DND-41 (cell line): ENCODE data around the gene RGS18.

ENCODE experiments used
- CTCF ChIP-seq: IDR thresholded peaks from 2 replicates; pipeline ENCODE4 v1.5.1; 2012; ENCODE audit warnings: borderline replicate concordance, low read length, moderate library complexity, mild to moderate bottlenecking; ENCODE audit not compliant: poor library complexity, severe bottlenecking; ENCODE audit errors: extremely low read depth
- EZH2 ChIP-seq: IDR thresholded peaks from 3 replicates; pipeline ENCODE4 v1.6.1; 2012; ENCODE audit warnings: borderline replicate concordance, low read depth, mild to moderate bottlenecking, moderate library complexity, low read length, inconsistent platforms; ENCODE audit not compliant: severe bottlenecking

DNA sequence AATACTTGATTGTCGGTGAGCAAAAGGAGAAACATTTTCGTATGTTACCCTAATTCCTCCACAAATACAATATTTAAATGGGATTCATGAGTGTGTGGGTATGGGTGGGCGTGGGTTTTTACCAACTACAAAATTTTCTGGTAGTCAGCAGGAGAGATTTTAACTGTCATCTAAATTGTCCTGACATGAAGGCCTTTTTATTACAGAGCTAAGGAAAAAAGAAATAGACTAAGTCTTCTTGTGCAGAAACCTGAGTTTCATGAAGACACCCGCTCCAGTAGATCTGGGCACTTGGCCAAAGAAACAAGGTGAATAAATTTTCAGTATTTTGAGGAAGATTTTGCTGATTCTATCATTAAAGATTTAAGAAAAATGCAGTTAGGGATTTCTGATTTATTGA is 752 bp downstream of the RGS18 start:
- TF ChIP-seq CTCF (no peak), EZH2 (no peak)
